ENCODE data around the gene IFRD2. TPM values are rescaled to one million over a fixed set of nuclear protein-coding genes. Genes with fewer than 3 reads are reported as not detected.

IFRD2 gene
- total RNA-seq, 1 donor from 2014 or later: 38.2 TPM

DNA sequence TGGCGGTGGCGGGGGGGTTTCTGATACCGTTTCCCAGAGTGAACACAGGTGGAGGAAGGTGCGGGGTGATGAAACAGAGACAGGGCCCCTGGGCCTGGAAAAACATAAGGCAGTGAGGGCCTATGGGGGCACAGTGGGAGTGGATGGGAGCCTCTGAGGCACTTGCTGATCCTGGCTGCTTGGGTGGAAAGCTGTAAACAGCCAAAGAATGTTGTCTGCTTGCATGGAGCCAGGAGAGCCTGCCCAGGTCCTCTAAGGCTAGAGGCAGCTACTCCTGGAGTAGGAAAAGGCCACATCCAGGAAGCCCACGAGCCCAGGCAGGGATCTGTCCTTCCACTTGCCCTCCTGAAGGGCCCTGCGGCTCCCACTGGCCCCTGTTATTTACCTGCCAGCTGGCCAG lies 26.2 kb downstream of the IFRD2 start:
- Mint-ChIP-seq H3K4me1 (ENCODE audit: low read depth, unreplicated experiment) (peaks cover 9% of the 10 kb centered on the region), H3K9me3 (ENCODE audit: unreplicated experiment) (peaks cover 8% of the 10 kb centered on the region), H3K27me3 (ENCODE audit: unreplicated experiment) (peaks cover 11% of the 10 kb centered on the region), H3K4me3 (ENCODE audit: unreplicated experiment) (peak overlapping the region; percentile 42), H3K27ac (ENCODE audit: unreplicated experiment) (no peak overlapping the region), H3K36me3 (ENCODE audit: unreplicated experiment) (no peaks in the 10 kb centered on the region)
- no peak for DNase-seq
- TF ChIP-seq, protein P1, sequence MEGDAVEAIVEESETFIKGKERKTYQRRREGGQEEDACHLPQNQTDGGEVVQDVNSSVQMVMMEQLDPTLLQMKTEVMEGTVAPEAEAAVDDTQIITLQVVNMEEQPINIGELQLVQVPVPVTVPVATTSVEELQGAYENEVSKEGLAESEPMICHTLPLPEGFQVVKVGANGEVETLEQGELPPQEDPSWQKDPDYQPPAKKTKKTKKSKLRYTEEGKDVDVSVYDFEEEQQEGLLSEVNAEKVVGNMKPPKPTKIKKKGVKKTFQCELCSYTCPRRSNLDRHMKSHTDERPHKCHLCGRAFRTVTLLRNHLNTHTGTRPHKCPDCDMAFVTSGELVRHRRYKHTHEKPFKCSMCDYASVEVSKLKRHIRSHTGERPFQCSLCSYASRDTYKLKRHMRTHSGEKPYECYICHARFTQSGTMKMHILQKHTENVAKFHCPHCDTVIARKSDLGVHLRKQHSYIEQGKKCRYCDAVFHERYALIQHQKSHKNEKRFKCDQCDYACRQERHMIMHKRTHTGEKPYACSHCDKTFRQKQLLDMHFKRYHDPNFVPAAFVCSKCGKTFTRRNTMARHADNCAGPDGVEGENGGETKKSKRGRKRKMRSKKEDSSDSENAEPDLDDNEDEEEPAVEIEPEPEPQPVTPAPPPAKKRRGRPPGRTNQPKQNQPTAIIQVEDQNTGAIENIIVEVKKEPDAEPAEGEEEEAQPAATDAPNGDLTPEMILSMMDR (IDR thresholded peaks at IDR 0.05; ENCODE audit: partially characterized antibody, unreplicated experiment): no peak

- Mint-ChIP-seq H3K4me3 (ENCODE audit: unreplicated experiment) (peak overlapping the region; percentile 42), H3K27me3 (ENCODE audit: unreplicated experiment) (peaks cover 11% of the 10 kb centered on the region), H3K27ac (ENCODE audit: unreplicated experiment) (no peak overlapping the region), H3K36me3 (ENCODE audit: unreplicated experiment) (no peaks in the 10 kb centered on the region), H3K9me3 (ENCODE audit: unreplicated experiment) (peaks cover 8% of the 10 kb centered on the region), H3K4me1 (ENCODE audit: low read depth, unreplicated experiment) (peaks cover 9% of the 10 kb centered on the region)
- DNase-seq: no peak
- TF ChIP-seq, protein P1 (IDR thresholded peaks at IDR 0.05; ENCODE audit: partially characterized antibody, unreplicated experiment): no peak
Measured at GRCh38 chr3:50265571-50265970, 26.7 kb downstream of the IFRD2 start.

GRCh38 chr3:50264964-50265485 lies 27.2 kb downstream of the IFRD2 start:
- Mint-ChIP-seq H3K36me3 (ENCODE audit: unreplicated experiment) (no peaks in the 10 kb centered on the region), H3K27ac (ENCODE audit: unreplicated experiment) (no peak overlapping the region), H3K4me3 (ENCODE audit: unreplicated experiment) (no peak overlapping the region), H3K9me3 (ENCODE audit: unreplicated experiment) (peaks cover 8% of the 10 kb centered on the region), H3K4me1 (ENCODE audit: low read depth, unreplicated experiment) (peaks cover 9% of the 10 kb centered on the region), H3K27me3 (ENCODE audit: unreplicated experiment) (peaks cover 11% of the 10 kb centered on the region)
- DNase-seq: no peak
- TF ChIP-seq, protein P1 (IDR thresholded peaks at IDR 0.05; ENCODE audit: partially characterized antibody, unreplicated experiment): no peak

GRCh38 chr3:50264383-50264963 lies 27.8 kb downstream of the IFRD2 start:
- DNase-seq: peak; percentile 62
- Mint-ChIP-seq H3K36me3 (ENCODE audit: unreplicated experiment) (no peaks in the 10 kb centered on the region), H3K27ac (ENCODE audit: unreplicated experiment) (no peak overlapping the region), H3K27me3 (ENCODE audit: unreplicated experiment) (peaks cover 15% of the 10 kb centered on the region), H3K4me3 (ENCODE audit: unreplicated experiment) (no peak overlapping the region), H3K9me3 (ENCODE audit: unreplicated experiment) (peaks cover 11% of the 10 kb centered on the region), H3K4me1 (ENCODE audit: low read depth, unreplicated experiment) (peaks cover 9% of the 10 kb centered on the region)
- TF ChIP-seq, protein P1 (IDR thresholded peaks at IDR 0.05; ENCODE audit: partially characterized antibody, unreplicated experiment): no peak
